Measurements from ENCODE around the gene DGKA. TPM values are rescaled to one million over a fixed set of nuclear protein-coding genes. Genes with fewer than 3 reads are reported as not detected.

Gene DGKA
- total RNA-seq, 1 experiment from 2014 or later: 25.9 TPM

GRCh38 chr12:55991110-55991509 lies 60.1 kb downstream of the DGKA start:
- no peaks in the 10 kb centered on the region for H3K79me1 ChIP-seq (ENCODE audit: insufficient read depth, low read depth, low read length, poor library complexity, severe bottlenecking)

More at GRCh38 chr12:55991110-55991509, 60.1 kb downstream of the DGKA start:
- H4K5ac ChIP-seq (ENCODE audit: insufficient read length, low read depth, low read length): no peak overlapping the region
- H4K20me1 ChIP-seq (ENCODE audit: control insufficient read depth, insufficient read depth, insufficient read length): no peaks in the 10 kb centered on the region
- H3K9ac ChIP-seq (ENCODE audit: extremely low read depth, insufficient read length, low read length): no peak overlapping the region
- no peak overlapping the region for H3K14ac ChIP-seq (ENCODE audit: insufficient read depth, low read length)
- H3K18ac ChIP-seq (ENCODE audit: insufficient read length, low read depth, low read length): no peak overlapping the region
- H3K4ac ChIP-seq (ENCODE audit: low read depth, low read length): no peak overlapping the region
- H2AK5ac ChIP-seq (ENCODE audit: insufficient read length, low read length): no peak overlapping the region
- no peak overlapping the region for H3K23ac ChIP-seq (ENCODE audit: insufficient read length, low read depth, low read length)
- no peak overlapping the region for H2BK5ac ChIP-seq (ENCODE audit: insufficient read length, low read length)
- H3T11ph ChIP-seq (ENCODE audit: low read length): no peak overlapping the region
- H2BK20ac ChIP-seq (ENCODE audit: low read depth, low read length, poor library complexity, severe bottlenecking): no peak overlapping the region
- no peak overlapping the region for H3K4me2 ChIP-seq (ENCODE audit: insufficient read depth, insufficient read length, low read length)
- TF ChIP-seq CTCF (conservative IDR thresholded peaks at IDR 0.05): no peak
- no peak overlapping the region for H2BK120ac ChIP-seq (ENCODE audit: low read depth, low read length, poor library complexity, severe bottlenecking)
- Mint-ChIP-seq H3K4me1 (no peaks in the 10 kb centered on the region), H3K27me3 (ENCODE audit: low read depth) (no peaks in the 10 kb centered on the region), H3K27ac (no peak overlapping the region), H3K4me3 (no peak overlapping the region), H3K36me3 (ENCODE audit: insufficient read depth in 1 of 3, low read depth in 3 of 3) (peaks cover 48 to 81% (median 75%) of the 10 kb centered on the region in 3 experiments; a peak in 6 of 7 replicates), H3K9me3 (no peaks in the 10 kb centered on the region; a peak in 1 of 5 replicates)
- no peak overlapping the region for H2AFZ ChIP-seq (ENCODE audit: low read length)
- no CpG with 5 or more reads among the region's 3 CpGs for WGBS (ENCODE audit: extremely low coverage, insufficient read length, low lambda C conversion rate)
- no peaks in the 10 kb centered on the region for H3K27me3 ChIP-seq (ENCODE audit: insufficient read depth, low read length)
- no peaks in the 10 kb centered on the region for H3K79me2 ChIP-seq (ENCODE audit: insufficient read depth, low read length)
- no peaks in the 10 kb centered on the region for H3K4me1 ChIP-seq (ENCODE audit: insufficient read depth, low read length)
- no peak for DNase-seq
- no peaks in the 10 kb centered on the region for H3K9me3 ChIP-seq (ENCODE audit: control insufficient read depth, low read depth, low read length)
- H2BK15ac ChIP-seq (ENCODE audit: low read depth, low read length): no peak overlapping the region
- H3K27ac ChIP-seq (ENCODE audit: insufficient read length, low read depth, low read length): no peak overlapping the region
- H4K8ac ChIP-seq (replicated peaks; ENCODE audit: insufficient read length, low read depth, low read length): no peak overlapping the region
- no peaks in the 10 kb centered on the region for H3K23me2 ChIP-seq (ENCODE audit: insufficient read length, low read depth, low read length, poor library complexity, severe bottlenecking)
- H3K56ac ChIP-seq (ENCODE audit: insufficient read length, low read depth, low read length): no peak overlapping the region
- no peak overlapping the region for H2BK12ac ChIP-seq (ENCODE audit: insufficient read length, low read depth, low read length)
- H4K91ac ChIP-seq (ENCODE audit: insufficient read length, low read depth, low read length): no peak overlapping the region

Data from H9 (cell line).